Adrenal gland (tissue), 12 donors: Measurements from ENCODE around the gene KRTAP10-7. TPM values are rescaled to one million over a fixed set of nuclear protein-coding genes. Genes with fewer than 3 reads are reported as not detected.
"Not testable (repeated sequence)": the region's sequence is repeated elsewhere in the genome, so short reads cannot be mapped to it uniquely, and the experiment has no call there.

Experiments
- DNase-seq, 7 donors: peaks; one replicate each; pipeline ENCODE4 v3.0.0-alpha.2; 2019 to 2020
- H3K27ac ChIP-seq, 5 donors: fragments of 200-600 bp; sonication (generic) in 4 of 5; 1 replicate in 3 of 5; 2 replicates in 2 of 5; pipeline versions ENCODE4 v1.5.1 to v1.8.0; 2016 to 2020; ENCODE audit warnings: mild to moderate bottlenecking in 1 of 5
- H3K27me3 ChIP-seq: fragments of 200-600 bp; 2 replicates; pipeline ENCODE4 v1.8.0; 2021
- H3K36me3 ChIP-seq, 2 donors: fragments of 200-600 bp; replicated peaks in 1 of 2; 1 replicate in 1 of 2; 2 replicates in 1 of 2; pipeline versions ENCODE4 v1.5.1 to v1.8.0; 2018 to 2022
- H3K4me1 ChIP-seq, 2 donors: fragments of 200-600 bp; replicated peaks in 1 of 2; 1 replicate in 1 of 2; 2 replicates in 1 of 2; pipeline versions ENCODE4 v1.5.1 to v1.8.0; 2018 to 2021
- H3K4me3 ChIP-seq, 4 donors: fragments of 200-600 bp; sonication (generic) in 3 of 4; one replicate each; pipeline ENCODE4 v1.5.1; 2016 to 2018
- H3K9me3 ChIP-seq, 3 donors: fragments of 200-600 bp; sonication (generic) in 1 of 3; replicated peaks in 1 of 3; 1 replicate in 2 of 3; 2 replicates in 1 of 3; pipeline versions ENCODE4 v1.5.1 to v1.8.0; 2016 to 2021
- CTCF ChIP-seq, 6 experiments: fragments of 450-650 bp in 4 of 6; fragments of 200-600 bp in 2 of 6; sonication (generic) in 1 of 6; IDR thresholded peaks; 1 replicate in 5 of 6; 2 replicates in 1 of 6; pipeline versions ENCODE4 v1.5.1 to v1.8.0; 2016 to 2021; ENCODE audit warnings: antibody characterized with exemption in 6 of 6, mild to moderate bottlenecking in 2 of 6, moderate library complexity in 1 of 6
- POLR2A ChIP-seq, 2 donors: fragments of 450-650 bp; IDR thresholded peaks; one replicate each; pipeline ENCODE4 v1.6.1; 2017; ENCODE audit warnings: antibody characterized with exemption in 2 of 2, mild to moderate bottlenecking in 2 of 2, moderate library complexity in 1 of 2
- WGBS, 4 donors: extraction: QIAGEN DNeasy Blood & Tissue Kit in 2 of 4; methylation state at CpG; one replicate each; pipeline versions ENCODE4 v1.1.5 to v1.1.7; 2013 to 2017; 5-methylcytosine and 5-hydroxymethylcytosine counted together
- intact Hi-C, 2 donors: fragments of 100-400 bp; cut with DNase I; formaldehyde crosslinking; loops; one replicate each; pipeline versions ENCODE4 v1.14.1 to v1.15.0; 2022 to 2023
- polyA plus RNA-seq, 3 donors: library from polyadenylated mRNA; stranded (reverse); fragments of 200-250 nt in 2 of 3; fragments of 350-450 nt in 1 of 3; fragmentation: Illumina TruSeq in 1 of 3; extraction: RNeasy Lipid Tissue Mini Kit (QIAGEN cat#74804) in 1 of 3; gene quantifications; one replicate each; pipeline ENCODE4 v1.2.3, GENCODE V29; 2013 to 2014
- total RNA-seq, 9 donors: library from RNA; depleted of rRNA in 4 of 9; stranded (reverse); fragments of >200 nt in 4 of 9; fragments of 120-200 nt in 1 of 9; fragmentation: NEBNext Ultra II Directional in 1 of 9; extraction: Animal tissue kit (Norgen Biotek cat#: 25700) in 1 of 9; gene quantifications; one replicate each; pipeline versions ENCODE4 v1.1.0 to v1.2.4, GENCODE V29; 2013 to 2023
- donor health status: healthy with polysubstance abuse.
- donor health status: Bipolar disorder and iron deficiency.
- donor health status: DM: yes; HTN: yes; CAD: no.
- donor health status: DM: no; HTN: no; CAD: no.
- donor health status: DM: no; HTN: no; CAD: no.
- donor health status: DM: yes; HTN: yes; CAD: no.

KRTAP10-7 gene
- total and polyA plus RNA-seq, 12 donors = not detected

- Histone ChIP-seq H3K9me3 (no peaks in the 10 kb centered on the region), H3K4me1 (no peaks in the 10 kb centered on the region), H3K36me3 (no peaks in the 10 kb centered on the region), H3K27ac (no peak overlapping the region), H3K4me3 (no peak overlapping the region), H3K27me3 (no peaks in the 10 kb centered on the region)
- peak in 1 of 7 donors; percentile 31 for DNase-seq
- TF ChIP-seq CTCF (IDR thresholded peaks at IDR 0.05) (no peak), POLR2A (IDR thresholded peaks at IDR 0.05) (no peak)
- intact Hi-C loops = no loop called here
- 67 to 79% (median 71%) methylated on average over 6 to 9 of the region's 9 CpGs for WGBS, 4 donors
Observed at GRCh38 chr21:44596068-44596725, 4.2 kb upstream of the KRTAP10-7 start.

GRCh38 chr21:44598061-44598460 lies 2.3 kb upstream of the KRTAP10-7 start:
- no peaks in the 10 kb centered on the region for H3K36me3 ChIP-seq
- no peak for DNase-seq
- H3K4me1 ChIP-seq = no peaks in the 10 kb centered on the region
- H3K4me3 ChIP-seq = no peak overlapping the region
- no peak for TF ChIP-seq POLR2A (IDR thresholded peaks at IDR 0.05)
- no peak for TF ChIP-seq CTCF (IDR thresholded peaks at IDR 0.05)
- no peaks in the 10 kb centered on the region for H3K9me3 ChIP-seq
- peaks cover 8% of the 10 kb centered on the region for H3K27me3 ChIP-seq
- 68 to 79% (median 76%) methylated on average over 11 of the region's 11 CpGs for WGBS, 4 donors
- H3K27ac ChIP-seq = no peak overlapping the region
- intact Hi-C loops = no loop called here

- peaks cover 8% of the 10 kb centered on the region for H3K27me3 ChIP-seq
- no peaks in the 10 kb centered on the region for H3K36me3 ChIP-seq
- intact Hi-C loops = no loop called here
- DNase-seq = no peak
- no peaks in the 10 kb centered on the region for H3K9me3 ChIP-seq
- H3K4me1 ChIP-seq = no peaks in the 10 kb centered on the region
- H3K27ac ChIP-seq = no peak overlapping the region
- 68 to 76% (median 71%) methylated on average over 8 of the region's 8 CpGs for WGBS, 4 donors
- no peak overlapping the region for H3K4me3 ChIP-seq
- TF ChIP-seq POLR2A (IDR thresholded peaks at IDR 0.05) (no peak), CTCF (IDR thresholded peaks at IDR 0.05) (no peak)
Observed at GRCh38 chr21:44599264-44600029, 950 bp upstream of the KRTAP10-7 start.

- DNase-seq = not testable (repeated sequence)
Observed at GRCh38 chr21:44601091-44601490, 694 bp downstream of the KRTAP10-7 start.

More at GRCh38 chr21:44601091-44601490, 694 bp downstream of the KRTAP10-7 start:
- H3K36me3 ChIP-seq, H3K9me3 ChIP-seq, H3K4me1 ChIP-seq, H3K27me3 ChIP-seq, H3K4me3 ChIP-seq, H3K27ac ChIP-seq, intact Hi-C loops: not testable (repeated sequence)
- 59 to 74% (median 66%) methylated on average over 8 to 10 of the region's 10 CpGs for WGBS, 4 donors
